Keratinocyte (primary cell): ENCODE results near the gene SUSD4.

Source experiments
- CTCF ChIP-seq, 3 experiments: IDR thresholded peaks in 1 of 3; conservative IDR thresholded peaks in 1 of 3; optimal IDR thresholded peaks in 1 of 3; 2 replicates in 2 of 3; 3 replicates in 1 of 3; pipeline versions ENCODE3 to v1.5.1; 2011; ENCODE audit warnings: low read length in 3 of 3, mild to moderate bottlenecking in 3 of 3, moderate library complexity in 2 of 3, control low read depth in 1 of 3, inconsistent platforms in 1 of 3; ENCODE audit not compliant: insufficient read depth in 2 of 3; ENCODE audit errors: extremely low read depth in 1 of 3
- EZH2 ChIP-seq: IDR thresholded peaks from one replicate; pipeline ENCODE4 v1.6.1; 2012; ENCODE audit warnings: inconsistent platforms, mild to moderate bottlenecking, low read length, moderate library complexity

- TF ChIP-seq CTCF (optimal IDR thresholded peaks at IDR 0.05 in 1 of 3, IDR thresholded peaks at IDR 0.05 in 1 of 3, conservative IDR thresholded peaks at IDR 0.05 in 1 of 3; ENCODE audit: extremely low read depth in 1 of 3, insufficient read depth in 2 of 3, low read length in 3 of 3) (no peak), EZH2 (no peak)
Measured at GRCh38 chr1:223242382-223242955, 121.5 kb downstream of the SUSD4 start.
